Karpas-422 (cell line): ENCODE results near the gene DNAH11. TPM values are rescaled to one million over a fixed set of nuclear protein-coding genes. Genes with fewer than 3 reads are reported as not detected.
"Not testable (repeated sequence)": the region's sequence is repeated elsewhere in the genome, so short reads cannot be mapped to it uniquely, and the experiment has no call there.

Source experiments
- DNase-seq: peaks from one replicate; pipeline ENCODE4 v3.0.0-alpha.2; 2015
- H2AFZ ChIP-seq: fragments of 200-600 bp; sonication (generic); 2 replicates; pipeline ENCODE4 v1.6.1; 2014; ENCODE audit warnings: antibody characterized with exemption, low read length, mixed read lengths
- H3K27ac ChIP-seq: fragments of 200-600 bp; sonication (generic); 2 replicates; pipeline ENCODE4 v1.5.1; 2014; ENCODE audit warnings: mild to moderate bottlenecking, low read length, moderate library complexity
- H3K27me3 ChIP-seq: fragments of 200-600 bp; sonication (generic); 2 replicates; pipeline ENCODE4 v1.6.1; 2014; ENCODE audit warnings: low read length, mixed read lengths
- H3K36me3 ChIP-seq: fragments of 200-600 bp; sonication (generic); 2 replicates; pipeline ENCODE4 v1.6.1; 2014; ENCODE audit warnings: low read length, mixed read lengths; ENCODE audit not compliant: insufficient read depth
- H3K4me1 ChIP-seq: fragments of 200-600 bp; sonication (generic); 2 replicates; pipeline ENCODE4 v1.6.1; 2014; ENCODE audit warnings: mild to moderate bottlenecking, low read length, mixed read lengths
- H3K4me2 ChIP-seq: fragments of 200-600 bp; sonication (generic); 2 replicates; pipeline ENCODE4 v1.6.1; 2014; ENCODE audit warnings: low read length, low read depth, mild to moderate bottlenecking; ENCODE audit not compliant: poor library complexity, severe bottlenecking
- H3K4me3 ChIP-seq: fragments of 200-600 bp; sonication (generic); 2 replicates; pipeline ENCODE4 v1.5.1; 2014; ENCODE audit warnings: mild to moderate bottlenecking, antibody characterized with exemption, low read length, mixed read lengths
- H3K79me2 ChIP-seq: fragments of 200-600 bp; sonication (generic); 2 replicates; pipeline ENCODE4 v1.6.1; 2014; ENCODE audit warnings: mild to moderate bottlenecking, low read length, mixed read lengths
- H3K9ac ChIP-seq: fragments of 200-600 bp; sonication (generic); 2 replicates; pipeline ENCODE4 v1.6.0; 2014; ENCODE audit warnings: low read length
- H3K9me2 ChIP-seq: fragments of 200-600 bp; sonication (generic), shearing (Covaris generic); replicated peaks from 2 replicates; pipeline ENCODE4 v1.6.0; 2014; ENCODE audit warnings: mild to moderate bottlenecking, low read length, moderate library complexity; ENCODE audit not compliant: insufficient read depth
- H3K9me3 ChIP-seq: fragments of 300-700, 200-600 bp; sonication (generic); 2 replicates; pipeline ENCODE4 v1.6.1; 2014; ENCODE audit warnings: low read length, mixed read lengths
- H4K20me1 ChIP-seq: fragments of 200-600 bp; sonication (generic); 2 replicates; pipeline ENCODE4 v1.6.1; 2014; ENCODE audit warnings: mild to moderate bottlenecking, antibody characterized with exemption, low read length, low read depth; ENCODE audit not compliant: insufficient read depth
- total RNA-seq: library from RNA; depleted of rRNA; stranded (reverse); fragments of >200 nt; shearing (Covaris generic); gene quantifications from 2 replicates; pipeline ENCODE4 v1.2.3, GENCODE V29; 2014; ENCODE audit warnings: low replicate concordance

The DNAH11 gene
- total RNA-seq, 1 experiment from 2014 or later: 0.04 TPM

DNA sequence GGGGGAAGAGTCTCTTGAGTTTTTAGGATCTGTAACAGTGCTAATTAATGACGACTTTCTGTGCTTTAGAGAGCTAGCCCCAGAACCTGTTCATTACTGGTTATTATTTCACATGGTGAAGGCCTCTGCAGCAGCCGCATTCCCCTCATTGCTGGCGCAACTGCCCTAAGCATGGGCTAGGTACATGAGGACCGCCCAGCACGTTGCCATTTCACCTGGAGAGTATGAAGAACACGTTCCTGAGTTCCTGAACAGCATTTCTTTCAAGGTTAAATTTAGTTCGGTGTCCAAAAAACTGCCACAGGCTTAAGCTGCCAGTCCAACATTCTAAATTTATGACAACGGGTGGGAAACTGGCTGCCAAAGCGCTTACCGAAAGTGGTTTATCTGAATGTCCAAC, 177.0 kb downstream of the DNAH11 start:
- H3K4me2 ChIP-seq: no peak overlapping the region
- no peak overlapping the region for H3K9ac ChIP-seq
- H3K36me3 ChIP-seq: no peaks in the 10 kb centered on the region
- no peaks in the 10 kb centered on the region for H4K20me1 ChIP-seq
- H3K4me1 ChIP-seq: no peaks in the 10 kb centered on the region
- H3K9me3 ChIP-seq: no peaks in the 10 kb centered on the region
- H3K79me2 ChIP-seq: no peaks in the 10 kb centered on the region
- H2AFZ ChIP-seq: no peak overlapping the region
- H3K27me3 ChIP-seq: no peaks in the 10 kb centered on the region
- no peak for DNase-seq
- H3K9me2 ChIP-seq: no peaks in the 10 kb centered on the region
- H3K4me3 ChIP-seq: no peak overlapping the region
- no peak overlapping the region for H3K27ac ChIP-seq

DNA sequence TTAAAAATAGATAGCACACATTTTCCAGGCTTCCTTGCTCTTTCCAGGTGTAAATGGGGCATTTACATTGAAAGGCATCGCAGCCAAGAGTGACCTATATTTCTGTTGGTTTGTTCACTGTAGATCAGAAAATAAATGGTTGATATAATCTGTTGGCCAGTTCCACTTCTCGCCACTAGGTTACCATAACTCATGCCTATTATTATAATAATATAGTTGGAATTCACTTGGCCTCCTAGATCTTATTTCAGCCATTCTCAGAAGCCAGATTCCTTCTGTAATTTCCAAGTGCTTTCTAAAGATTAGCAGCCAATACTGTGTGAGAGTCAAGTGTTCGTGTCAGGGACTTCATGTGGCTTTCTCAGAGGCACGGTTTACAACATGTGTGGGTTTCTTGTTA, 179.5 kb downstream of the DNAH11 start:
- DNase-seq: no peak
- no peak overlapping the region for H3K27ac ChIP-seq
- no peaks in the 10 kb centered on the region for H4K20me1 ChIP-seq
- H3K4me1 ChIP-seq: no peaks in the 10 kb centered on the region
- no peaks in the 10 kb centered on the region for H3K36me3 ChIP-seq
- H3K9me2 ChIP-seq: no peaks in the 10 kb centered on the region
- no peaks in the 10 kb centered on the region for H3K9me3 ChIP-seq
- H2AFZ ChIP-seq: no peak overlapping the region
- H3K79me2 ChIP-seq: no peaks in the 10 kb centered on the region
- H3K9ac ChIP-seq: no peak overlapping the region
- H3K4me3 ChIP-seq: no peak overlapping the region
- no peaks in the 10 kb centered on the region for H3K27me3 ChIP-seq
- no peak overlapping the region for H3K4me2 ChIP-seq

DNA sequence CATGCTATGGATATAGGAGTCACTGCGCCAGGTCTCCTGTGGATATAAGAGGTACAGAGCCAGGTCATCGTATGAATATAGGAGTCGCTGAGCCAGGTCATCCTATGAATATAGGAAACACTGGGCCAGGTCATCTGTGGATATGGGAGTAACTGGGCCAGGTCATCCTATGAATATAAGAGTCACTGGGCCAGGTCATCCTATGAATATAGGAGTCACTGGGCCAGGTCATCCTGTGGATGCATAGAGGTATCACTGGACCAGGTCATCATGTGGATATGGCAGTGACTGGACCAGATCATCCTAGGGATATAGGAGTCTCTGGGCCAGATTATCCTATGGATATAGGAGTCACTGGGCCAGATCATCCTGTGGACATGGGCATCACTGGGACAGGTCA, 181.7 kb downstream of the DNAH11 start:
- Histone ChIP-seq H3K4me1 (no peaks in the 10 kb centered on the region), H3K9me2 (no peaks in the 10 kb centered on the region), H2AFZ (no peak overlapping the region), H4K20me1 (no peaks in the 10 kb centered on the region), H3K4me3 (no peak overlapping the region), H3K36me3 (no peaks in the 10 kb centered on the region), H3K79me2 (no peaks in the 10 kb centered on the region), H3K27me3 (no peaks in the 10 kb centered on the region), H3K9ac (no peak overlapping the region), H3K27ac (no peak overlapping the region), H3K4me2 (no peak overlapping the region), H3K9me3 (no peaks in the 10 kb centered on the region)
- no peak for DNase-seq

DNA sequence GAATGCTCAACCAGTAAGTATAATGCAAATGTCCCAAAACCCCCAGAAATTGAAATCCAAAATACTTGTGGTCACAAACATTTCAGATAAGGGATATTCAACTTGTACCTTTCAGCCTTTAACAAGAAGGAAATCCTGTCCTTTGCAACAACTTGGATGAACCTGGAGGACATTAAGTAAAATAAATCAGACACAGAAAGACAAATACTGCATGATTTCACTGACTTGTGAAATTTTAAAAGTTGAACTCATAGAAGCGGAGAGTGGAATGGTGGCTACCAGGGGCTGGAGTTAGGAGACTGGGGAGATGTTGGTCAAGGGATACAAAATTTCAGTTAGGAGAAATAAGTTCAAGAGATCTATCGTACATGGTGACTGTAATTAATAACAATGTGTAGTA, 187.6 kb downstream of the DNAH11 start:
- no peaks in the 10 kb centered on the region for H3K4me1 ChIP-seq
- DNase-seq: no peak
- no peak overlapping the region for H3K27ac ChIP-seq
- H3K4me2 ChIP-seq: no peak overlapping the region
- H4K20me1 ChIP-seq: no peaks in the 10 kb centered on the region
- H3K27me3 ChIP-seq: no peaks in the 10 kb centered on the region
- no peak overlapping the region for H3K9ac ChIP-seq
- H3K4me3 ChIP-seq: no peak overlapping the region
- H2AFZ ChIP-seq: no peak overlapping the region
- H3K79me2 ChIP-seq: no peaks in the 10 kb centered on the region
- H3K9me3 ChIP-seq: no peaks in the 10 kb centered on the region
- no peaks in the 10 kb centered on the region for H3K9me2 ChIP-seq
- no peaks in the 10 kb centered on the region for H3K36me3 ChIP-seq

DNA sequence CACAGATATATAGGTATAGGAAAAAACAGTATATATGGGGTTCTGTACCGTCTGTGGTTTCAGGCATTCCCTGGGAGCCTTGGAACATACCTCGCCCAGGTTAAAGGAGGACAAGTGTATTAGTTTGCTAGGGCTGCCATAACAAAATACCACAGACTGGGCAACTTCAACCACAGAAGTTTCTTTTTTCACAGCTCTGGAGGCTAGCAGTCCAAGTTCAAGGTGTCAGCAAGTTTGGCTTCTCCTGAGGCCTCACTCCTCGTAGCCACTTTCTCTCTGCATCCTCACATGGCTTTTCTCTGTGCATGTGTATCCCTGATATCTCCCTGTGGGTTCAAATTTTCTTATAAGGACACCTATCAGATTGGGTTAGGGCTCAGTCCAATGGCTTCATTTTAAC, 189.1 kb downstream of the DNAH11 start:
- H3K4me2 ChIP-seq: no peak overlapping the region
- no peak overlapping the region for H3K9ac ChIP-seq
- H3K4me3 ChIP-seq: no peak overlapping the region
- no peak for DNase-seq
- H3K27ac ChIP-seq: no peak overlapping the region
- H3K27me3 ChIP-seq: no peaks in the 10 kb centered on the region
- no peaks in the 10 kb centered on the region for H3K9me2 ChIP-seq
- no peaks in the 10 kb centered on the region for H4K20me1 ChIP-seq
- H3K79me2 ChIP-seq: no peaks in the 10 kb centered on the region
- H3K36me3 ChIP-seq: no peaks in the 10 kb centered on the region
- H3K4me1 ChIP-seq: no peaks in the 10 kb centered on the region
- H2AFZ ChIP-seq: no peak overlapping the region
- no peaks in the 10 kb centered on the region for H3K9me3 ChIP-seq

DNA sequence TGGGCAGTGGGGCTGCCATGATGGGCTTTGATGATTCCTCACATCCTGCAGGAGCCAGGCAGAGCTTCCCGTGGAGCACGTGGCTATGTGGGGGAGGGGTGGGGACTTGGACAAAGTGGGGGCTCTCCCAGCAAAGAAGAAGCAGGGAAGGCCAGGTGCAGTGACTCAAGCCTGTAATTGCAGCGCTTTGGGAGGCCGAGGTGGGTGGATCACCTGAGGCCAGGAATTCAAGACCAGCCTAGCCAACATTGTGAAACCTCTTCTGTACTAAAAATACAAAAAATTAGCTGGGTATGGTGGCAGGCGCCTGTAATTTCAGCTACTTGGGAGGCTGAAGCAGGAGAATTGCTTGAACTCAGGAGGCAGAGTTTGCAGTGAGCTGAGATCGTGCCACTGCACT, 190.1 kb downstream of the DNAH11 start:
- H3K4me1 ChIP-seq, H3K4me2 ChIP-seq, H3K27me3 ChIP-seq, H3K27ac ChIP-seq, H2AFZ ChIP-seq, H3K79me2 ChIP-seq, H3K9ac ChIP-seq, DNase-seq, H3K4me3 ChIP-seq, H4K20me1 ChIP-seq, H3K9me2 ChIP-seq, H3K36me3 ChIP-seq, H3K9me3 ChIP-seq: not testable (repeated sequence)

DNA sequence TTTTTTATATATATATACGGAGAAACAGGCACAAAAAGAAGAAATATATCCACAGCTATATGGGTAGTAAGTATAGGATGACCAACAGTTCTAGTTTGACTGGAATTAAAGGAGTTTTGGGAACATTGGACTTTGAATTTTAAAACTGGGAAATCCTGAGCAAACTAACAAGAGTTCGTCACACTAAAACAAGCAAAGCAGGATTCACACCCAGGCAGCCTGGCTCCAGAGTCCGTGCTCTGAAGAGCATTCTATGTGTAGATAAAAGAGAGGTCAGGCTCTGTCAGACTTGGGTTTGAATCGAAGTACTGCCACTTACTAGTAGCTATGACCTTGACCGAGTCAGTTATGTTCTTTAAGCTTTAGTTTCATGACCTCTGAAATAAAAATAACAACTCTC, 191.0 kb downstream of the DNAH11 start:
- H3K9me2 ChIP-seq: no peaks in the 10 kb centered on the region
- H3K9ac ChIP-seq: no peak overlapping the region
- H3K4me2 ChIP-seq: no peak overlapping the region
- H3K4me3 ChIP-seq: no peak overlapping the region
- no peaks in the 10 kb centered on the region for H3K9me3 ChIP-seq
- H3K79me2 ChIP-seq: no peaks in the 10 kb centered on the region
- H3K27me3 ChIP-seq: no peaks in the 10 kb centered on the region
- DNase-seq: no peak
- H2AFZ ChIP-seq: no peak overlapping the region
- no peaks in the 10 kb centered on the region for H4K20me1 ChIP-seq
- no peaks in the 10 kb centered on the region for H3K36me3 ChIP-seq
- no peak overlapping the region for H3K27ac ChIP-seq
- no peaks in the 10 kb centered on the region for H3K4me1 ChIP-seq

DNA sequence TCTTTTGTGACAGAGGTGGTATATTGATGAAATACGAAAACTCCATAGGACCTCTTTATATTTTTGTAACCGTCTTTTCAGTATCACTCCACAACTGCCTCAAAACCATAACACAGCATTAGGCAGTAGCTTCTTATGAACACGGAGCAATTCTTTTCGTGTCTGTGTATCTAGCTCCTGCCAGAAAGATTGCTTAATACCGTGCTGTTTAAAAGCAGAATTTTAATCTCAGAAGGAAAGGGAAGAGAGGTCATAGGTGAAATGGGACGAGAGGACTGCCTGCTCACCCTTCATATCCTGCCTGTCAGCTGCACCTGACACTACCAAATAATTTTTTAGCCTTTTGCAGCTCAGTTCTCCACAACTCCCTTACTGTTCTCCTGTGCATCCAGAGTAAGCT, 200.7 kb downstream of the DNAH11 start:
- H3K9me3 ChIP-seq: no peaks in the 10 kb centered on the region
- H2AFZ ChIP-seq: no peak overlapping the region
- no peaks in the 10 kb centered on the region for H4K20me1 ChIP-seq
- no peaks in the 10 kb centered on the region for H3K4me1 ChIP-seq
- DNase-seq: no peak
- H3K36me3 ChIP-seq: no peaks in the 10 kb centered on the region
- no peak overlapping the region for H3K4me2 ChIP-seq
- no peak overlapping the region for H3K27ac ChIP-seq
- no peak overlapping the region for H3K9ac ChIP-seq
- H3K4me3 ChIP-seq: no peak overlapping the region
- H3K27me3 ChIP-seq: no peaks in the 10 kb centered on the region
- H3K79me2 ChIP-seq: no peaks in the 10 kb centered on the region
- no peaks in the 10 kb centered on the region for H3K9me2 ChIP-seq

DNA sequence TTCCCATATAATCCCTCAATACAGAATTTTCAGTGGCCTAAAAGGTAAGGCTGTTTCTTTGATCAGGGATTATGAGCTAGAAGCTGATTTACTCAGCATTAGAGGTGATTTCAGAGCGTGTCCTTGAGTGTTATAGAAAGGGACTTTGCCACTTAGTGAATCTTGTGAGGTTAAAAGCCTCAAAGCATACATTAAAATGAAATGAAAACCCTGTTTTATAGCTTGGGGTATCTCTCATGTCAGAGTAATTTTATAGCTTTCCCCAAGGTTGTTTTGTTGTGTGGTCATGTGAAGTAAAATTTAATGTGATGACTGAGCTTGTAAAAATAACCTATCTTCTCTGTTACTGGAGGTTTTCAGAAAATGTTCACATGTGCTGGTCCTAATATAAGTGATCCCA, 204.1 kb downstream of the DNAH11 start:
- no peak overlapping the region for H3K4me3 ChIP-seq

More for the DNA sequence above, 204.1 kb downstream of the DNAH11 start:
- no peak for DNase-seq
- no peak overlapping the region for H3K27ac ChIP-seq
- no peaks in the 10 kb centered on the region for H3K4me1 ChIP-seq
- no peaks in the 10 kb centered on the region for H3K79me2 ChIP-seq
- H2AFZ ChIP-seq: no peak overlapping the region
- no peaks in the 10 kb centered on the region for H3K9me3 ChIP-seq
- H3K9me2 ChIP-seq: no peaks in the 10 kb centered on the region
- no peak overlapping the region for H3K9ac ChIP-seq
- H4K20me1 ChIP-seq: no peaks in the 10 kb centered on the region
- H3K4me2 ChIP-seq: no peak overlapping the region
- no peaks in the 10 kb centered on the region for H3K27me3 ChIP-seq
- no peaks in the 10 kb centered on the region for H3K36me3 ChIP-seq
